ENCODE results near the gene LRRC8D. TPM values are rescaled to one million over a fixed set of nuclear protein-coding genes. Genes with fewer than 3 reads are reported as not detected.

Gene LRRC8D
- total RNA-seq, 1 experiment from 2014 or later = 15.0 TPM

DNA sequence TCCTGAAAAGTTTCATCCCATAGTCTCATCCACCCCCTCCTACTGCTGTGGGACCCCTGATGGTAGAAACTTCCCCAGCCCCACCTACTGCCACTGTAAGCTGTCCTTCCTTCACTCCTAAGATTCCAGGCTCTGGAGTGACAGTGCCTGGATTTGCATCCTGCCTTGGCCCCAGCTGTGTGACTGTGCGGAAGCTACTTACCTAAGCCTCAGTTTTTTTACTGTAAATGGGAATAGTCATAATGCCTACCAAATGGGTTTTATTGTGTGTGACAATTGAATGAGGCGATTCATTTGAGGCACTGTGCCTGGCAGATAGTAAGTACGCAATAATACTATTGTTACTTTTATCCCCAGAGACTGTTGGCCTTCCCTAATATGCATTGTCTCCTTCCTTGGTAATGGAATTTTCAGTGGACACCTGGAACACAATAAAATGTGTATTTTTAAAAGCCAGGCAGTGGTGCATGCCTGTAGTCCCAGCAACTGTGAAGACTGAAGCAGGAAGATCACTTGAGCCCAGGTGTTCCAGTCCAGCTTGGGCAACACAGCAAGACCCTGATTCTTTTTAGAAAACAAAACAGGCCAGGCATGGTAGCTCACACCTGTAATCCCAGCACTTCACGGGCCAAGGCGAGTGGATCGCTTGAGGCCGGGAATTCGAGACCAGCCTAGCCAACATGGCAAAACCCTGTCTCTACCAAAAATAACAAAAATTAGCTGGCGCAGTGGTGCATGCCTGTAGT, 119.0 kb downstream of the LRRC8D start:
- ATAC-seq = no peak
- POLR2A ChIA-PET = no interaction called here
- Histone ChIP-seq H3K27me3 (ENCODE audit: insufficient read depth, low read length) (no peaks in the 10 kb centered on the region), H3K36me3 (ENCODE audit: control insufficient read depth in 1 of 2, insufficient read depth in 2 of 2, low read length in 2 of 2) (no peaks in the 10 kb centered on the region), H3K9me2 (ENCODE audit: insufficient read depth) (no peaks in the 10 kb centered on the region), H3K27ac (ENCODE audit: low read depth, low read length) (no peak overlapping the region), H3K9ac (ENCODE audit: low read length) (no peak overlapping the region), H3K9me3 (ENCODE audit: control insufficient read depth in 1 of 2, insufficient read depth in 1 of 2, low read depth in 1 of 2, low read length in 2 of 2) (no peaks in the 10 kb centered on the region), H2AFZ (ENCODE audit: low read depth, low read length, poor library complexity, severe bottlenecking) (no peak overlapping the region), H4K20me1 (ENCODE audit: insufficient read depth) (no peaks in the 10 kb centered on the region), H3K4me2 (ENCODE audit: low read length) (no peak overlapping the region), H3K4me3 (replicated peaks in 1 of 2; ENCODE audit: low read depth in 1 of 2, low read length in 2 of 2) (no peak overlapping the region), H3K4me1 (ENCODE audit: control insufficient read depth in 1 of 2, insufficient read depth in 2 of 2, low read length in 2 of 2) (peaks cover 0 to 9% of the 10 kb centered on the region in 2 experiments; a peak in 1 of 4 replicates), H3K79me2 (ENCODE audit: insufficient read depth, low read length) (no peaks in the 10 kb centered on the region)
- no peak for DNase-seq (ENCODE audit: low read depth, low spot score)
- RAD21 ChIA-PET (ENCODE audit: low non-redundant PET in 1 of 2, low total read pairs in 2 of 2, uncharacterized antibody in 2 of 2, unreplicated experiment in 2 of 2) = no interaction called here
- BruUV-seq (replicated peaks) = no TSS peak
- no peak for TF ChIP-seq SP1 (IDR thresholded peaks at IDR 0.05; ENCODE audit: low read depth)
- TF ChIP-seq RAD21 (IDR thresholded peaks at IDR 0.05; ENCODE audit: low read depth) = no peak
- TF ChIP-seq CBX3 (IDR thresholded peaks at IDR 0.05; ENCODE audit: low read depth) = no peak
- TF ChIP-seq SRF (IDR thresholded peaks at IDR 0.05; ENCODE audit: low read depth) = no peak
- TF ChIP-seq YY1 (IDR thresholded peaks at IDR 0.05; ENCODE audit: extremely low read depth, insufficient replicate concordance, low read depth, low read length) = no peak
- TF ChIP-seq REST (IDR thresholded peaks at IDR 0.05; ENCODE audit: low read depth) = no peak
- no peak for TF ChIP-seq CEBPB (IDR thresholded peaks at IDR 0.05; ENCODE audit: low read depth)
- no peak for TF ChIP-seq ZNF274 (IDR thresholded peaks at IDR 0.05; ENCODE audit: low read depth, low read length)
- TF ChIP-seq, protein P1, sequence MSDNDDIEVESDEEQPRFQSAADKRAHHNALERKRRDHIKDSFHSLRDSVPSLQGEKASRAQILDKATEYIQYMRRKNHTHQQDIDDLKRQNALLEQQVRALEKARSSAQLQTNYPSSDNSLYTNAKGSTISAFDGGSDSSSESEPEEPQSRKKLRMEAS (IDR thresholded peaks at IDR 0.05) = no peak
- no peak for TF ChIP-seq POLR2A (IDR thresholded peaks at IDR 0.05; ENCODE audit: borderline replicate concordance, extremely low read depth, insufficient read depth, insufficient read length)
- no peak for TF ChIP-seq TCF7L2 (IDR thresholded peaks at IDR 0.05; ENCODE audit: borderline replicate concordance, extremely low read depth, insufficient read depth, insufficient read length)
- no peak for TF ChIP-seq EGR1 (IDR thresholded peaks at IDR 0.05; ENCODE audit: low read depth)
- CTCF ChIA-PET = no interaction called here
- intact Hi-C loops (cut with micrococcal nuclease) = no loop called here

Data from HCT116 (cell line).